Measurements from ENCODE around the gene GSTM1.

GRCh38 chr1:109714661-109715372, 27.2 kb downstream of the GSTM1 start:
- TF ChIP-seq CTCF (IDR thresholded peaks at IDR 0.05) (no peak), POLR2AphosphoS5 (IDR thresholded peaks at IDR 0.05) (no peak), POLR2A (IDR thresholded peaks at IDR 0.05; ENCODE audit: low read depth) (no peak), EP300 (IDR thresholded peaks at IDR 0.05) (no peak)
